ENCODE data around the gene CD79B. TPM values are rescaled to one million over a fixed set of nuclear protein-coding genes. Genes with fewer than 3 reads are reported as not detected.
"Not testable (repeated sequence)": the region's sequence is repeated elsewhere in the genome, so short reads cannot be mapped to it uniquely, and the experiment has no call there.

CD79B gene
- total RNA-seq, 2 donors from 2014 or later: not detected

DNA sequence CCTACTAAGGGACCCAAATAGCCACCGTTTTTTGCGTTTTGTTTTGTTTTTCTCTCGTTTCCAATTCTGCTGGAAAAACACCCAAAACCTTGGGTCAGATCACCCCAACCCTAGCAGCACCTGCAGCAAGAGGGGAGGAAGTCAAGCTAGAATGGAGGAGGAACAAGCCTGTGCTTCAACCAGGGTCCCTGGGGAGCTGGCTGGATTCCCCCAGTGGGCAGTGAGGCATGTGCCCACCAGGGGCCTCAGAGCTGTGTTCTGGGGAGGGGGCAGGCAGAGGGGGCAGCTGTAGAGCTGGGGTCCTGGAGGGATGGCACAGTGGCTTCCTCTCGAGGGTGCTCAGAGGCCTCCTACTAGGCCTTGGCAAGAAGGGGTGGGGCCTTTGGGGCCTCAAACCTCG, 6.5 kb downstream of the CD79B start:
- no peak overlapping the region for H3K4me3 ChIP-seq
- no peaks in the 10 kb centered on the region for H3K9me3 ChIP-seq
- DNase-seq: no peak
- no peaks in the 10 kb centered on the region for H3K27me3 ChIP-seq
- no peaks in the 10 kb centered on the region for H3K4me1 ChIP-seq
- TF ChIP-seq POLR2A (IDR thresholded peaks at IDR 0.05): no peak
- no peak for TF ChIP-seq CTCF (IDR thresholded peaks at IDR 0.05)
- intact Hi-C loops (cut with DNase I): loop anchor here (10.0 kb wide), 1 partner anchor 359 kb away; no protein-coding TSS in a partner anchor
- H3K36me3 ChIP-seq (replicated peaks in 1 of 2; ENCODE audit: insufficient read depth in 1 of 2, low read depth in 2 of 2): no peaks in the 10 kb centered on the region
- WGBS, 2 donors: 59 to 77% methylated on average over 5 of the region's 5 CpGs
- ATAC-seq: no peak
- no peak overlapping the region for H3K27ac ChIP-seq

- not testable (repeated sequence) for H3K36me3 ChIP-seq (replicated peaks in 1 of 2; ENCODE audit: insufficient read depth in 1 of 2, low read depth in 2 of 2); H3K4me3 ChIP-seq; H3K9me3 ChIP-seq; DNase-seq; H3K4me1 ChIP-seq; ATAC-seq; H3K27ac ChIP-seq; H3K27me3 ChIP-seq
- WGBS, 2 donors: 57 to 59% methylated on average over 9 of the region's 9 CpGs
- intact Hi-C loops (cut with DNase I): loop anchor here (10.0 kb wide), 1 partner anchor 362 kb away; no protein-coding TSS in a partner anchor
These were observed 9.7 kb downstream of the CD79B start for GRCh38 chr17:63922402-63922801.

DNA sequence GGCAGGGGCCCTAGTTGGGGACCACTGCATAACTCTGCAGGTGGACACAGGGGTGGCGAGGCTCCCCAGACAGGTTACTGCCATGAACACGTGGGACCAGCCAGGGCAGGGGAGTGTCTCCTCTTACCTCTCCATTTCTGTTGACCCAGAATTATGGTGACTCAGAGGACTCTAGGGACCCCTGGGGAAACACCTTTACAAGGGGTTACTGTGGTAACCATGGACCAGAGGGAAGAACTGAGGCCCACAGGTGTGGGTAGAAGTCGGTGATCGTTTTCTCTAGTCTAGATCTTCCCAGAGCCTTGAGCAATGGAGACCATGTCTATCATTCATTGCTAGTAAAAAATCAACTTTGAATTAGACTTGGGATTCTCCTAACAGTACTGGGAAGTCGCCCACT, 11.4 kb downstream of the CD79B start:
- H3K27me3 ChIP-seq; H3K27ac ChIP-seq; H3K4me1 ChIP-seq; H3K9me3 ChIP-seq; ATAC-seq; H3K4me3 ChIP-seq; DNase-seq; H3K36me3 ChIP-seq (replicated peaks in 1 of 2; ENCODE audit: insufficient read depth in 1 of 2, low read depth in 2 of 2): not testable (repeated sequence)
- intact Hi-C loops (cut with DNase I): loop anchor here (10.0 kb wide), 1 partner anchor 364 kb away; no protein-coding TSS in a partner anchor
- WGBS, 2 donors: 66 to 77% methylated on average over 5 of the region's 5 CpGs

GRCh38 chr17:63920050-63920449, 12.1 kb downstream of the CD79B start:
- not testable (repeated sequence) for H3K4me3 ChIP-seq; H3K27me3 ChIP-seq; H3K36me3 ChIP-seq (replicated peaks in 1 of 2; ENCODE audit: insufficient read depth in 1 of 2, low read depth in 2 of 2); ATAC-seq; H3K9me3 ChIP-seq; DNase-seq; H3K27ac ChIP-seq; H3K4me1 ChIP-seq
- WGBS, 2 donors: 82 to 87% methylated on average over 6 of the region's 6 CpGs
- intact Hi-C loops (cut with DNase I): loop anchor here (10.0 kb wide), 1 partner anchor 365 kb away; no protein-coding TSS in a partner anchor

- DNase-seq: peak; percentile 59 to 67 (median 61)
- Histone ChIP-seq H3K27ac (no peak overlapping the region), H3K4me3 (no peak overlapping the region), H3K4me1 (no peaks in the 10 kb centered on the region), H3K27me3 (no peaks in the 10 kb centered on the region), H3K36me3 (replicated peaks in 1 of 2; ENCODE audit: insufficient read depth in 1 of 2, low read depth in 2 of 2) (no peaks in the 10 kb centered on the region), H3K9me3 (no peaks in the 10 kb centered on the region)
- ATAC-seq: peak; percentile 87
- intact Hi-C loops (cut with DNase I): loop anchor here (10.0 kb wide), 1 partner anchor 345 kb away; the partner anchor contains the start of gene TEX2
- TF ChIP-seq POLR2A (IDR thresholded peaks at IDR 0.05) (no peak), CTCF (IDR thresholded peaks at IDR 0.05) (peak; percentile 79 to 96 (median 92))
- 25 to 35% methylated on average over 7 to 8 of the region's 8 CpGs for WGBS, 2 donors
These were observed 12.8 kb downstream of the CD79B start for GRCh38 chr17:63919311-63919723.

- not testable (repeated sequence) for H3K36me3 ChIP-seq (replicated peaks in 1 of 2; ENCODE audit: insufficient read depth in 1 of 2, low read depth in 2 of 2); H3K9me3 ChIP-seq; H3K27me3 ChIP-seq; H3K4me3 ChIP-seq; ATAC-seq; DNase-seq; H3K27ac ChIP-seq; H3K4me1 ChIP-seq
- WGBS, 2 donors: 33 to 34% methylated on average over 10 of the region's 10 CpGs
- intact Hi-C loops (cut with DNase I): loop anchor here (10.0 kb wide), 1 partner anchor 346 kb away; the partner anchor contains the start of gene TEX2
These were observed 13.3 kb downstream of the CD79B start, which contains the start of gene GH1 for GRCh38 chr17:63918789-63919305. Gene GH1, minus strand, starts transcription at chr17:63918839. Its CDS starts 63 bp downstream, at chr17:63918776.

- WGBS, 2 donors: 51 to 77% methylated on average over 5 to 6 of the region's 10 CpGs
- ATAC-seq: no peak
- no peaks in the 10 kb centered on the region for H3K36me3 ChIP-seq (replicated peaks in 1 of 2; ENCODE audit: insufficient read depth in 1 of 2, low read depth in 2 of 2)
These were observed 13.8 kb downstream of the CD79B start for GRCh38 chr17:63918305-63918704.

More at GRCh38 chr17:63918305-63918704, 13.8 kb downstream of the CD79B start:
- Histone ChIP-seq H3K27ac (no peak overlapping the region), H3K9me3 (no peaks in the 10 kb centered on the region), H3K27me3 (no peaks in the 10 kb centered on the region), H3K4me1 (no peaks in the 10 kb centered on the region), H3K4me3 (no peak overlapping the region)
- intact Hi-C loops (cut with DNase I): loop anchor here (10.0 kb wide), 1 partner anchor 346 kb away; the partner anchor contains the start of gene TEX2
- peak in 1 of 4 donors; percentile 11 for DNase-seq
- TF ChIP-seq POLR2A (IDR thresholded peaks at IDR 0.05) (no peak), CTCF (IDR thresholded peaks at IDR 0.05) (no peak)

Measured in body of pancreas (tissue), 4 donors.